A673 (cell line): ENCODE results near the gene ZDHHC1. TPM values are rescaled to one million over a fixed set of nuclear protein-coding genes. Genes with fewer than 3 reads are reported as not detected.
"Not testable (repeated sequence)": the region's sequence is repeated elsewhere in the genome, so short reads cannot be mapped to it uniquely, and the experiment has no call there.

Source experiments
- BruUV-seq: library from RNA; stranded (reverse); fragments of 400-500 nt; replicated peaks from 2 replicates; lab custom pipeline; 2021; lab: Mats Ljungman, UMichigan
- CTCF ChIA-PET: fragments of 300-600 bp; sonication (Branson Sonifier 250); formaldehyde crosslinking; loops from one replicate; lab custom pipeline; 2022; ENCODE audit warnings: antibody characterized with exemption; lab: Charles Lee
- POLR2A ChIA-PET: fragments of 300-600 bp; sonication (Branson Sonifier 250); formaldehyde crosslinking; loops from one replicate; lab custom pipeline; 2022; ENCODE audit warnings: antibody characterized with exemption; ENCODE audit not compliant: low non-redundant PET; lab: Charles Lee
- DNase-seq: peaks from one replicate; pipeline ENCODE4 v3.0.0-alpha.2; 2015; ENCODE audit warnings: low spot score
- H3K27ac ChIP-seq: fragments of 200-600 bp; sonication (generic); 2 replicates; pipeline ENCODE4 v1.5.1; 2016; ENCODE audit warnings: mixed run types, low read depth, mild to moderate bottlenecking, mixed read lengths, antibody characterized with exemption, low read length; ENCODE audit not compliant: poor library complexity, severe bottlenecking
- H3K27me3 ChIP-seq: fragments of 200-600 bp; sonication (generic); replicated peaks from 2 replicates; pipeline ENCODE4 v1.6.1; 2017; ENCODE audit warnings: mixed run types, low read depth, mild to moderate bottlenecking, mixed read lengths, antibody characterized with exemption, low read length; ENCODE audit not compliant: insufficient read depth, poor library complexity
- H3K36me3 ChIP-seq: fragments of 200-600 bp; sonication (generic); 2 replicates; pipeline ENCODE4 v1.6.1; 2016; ENCODE audit warnings: mixed run types, mild to moderate bottlenecking, mixed read lengths, antibody characterized with exemption, low read length; ENCODE audit not compliant: insufficient read depth, poor library complexity, severe bottlenecking
- H3K4me1 ChIP-seq: fragments of 200-600 bp; sonication (generic); 2 replicates; pipeline ENCODE4 v1.6.1; 2017; ENCODE audit warnings: mixed run types, mild to moderate bottlenecking, mixed read lengths, antibody characterized with exemption, low read length; ENCODE audit not compliant: insufficient read depth, poor library complexity, severe bottlenecking
- H3K4me3 ChIP-seq: fragments of 200-600 bp; sonication (generic); 2 replicates; pipeline ENCODE4 v1.5.1; 2016; ENCODE audit warnings: low read depth, mixed run types, mild to moderate bottlenecking, mixed read lengths, low read length; ENCODE audit not compliant: poor library complexity, severe bottlenecking
- H3K9me3 ChIP-seq: fragments of 200-600 bp; sonication (generic); 2 replicates; pipeline ENCODE4 v1.6.1; 2016; ENCODE audit warnings: mixed run types, low read depth, mild to moderate bottlenecking, mixed read lengths, antibody characterized with exemption, low read length; ENCODE audit not compliant: poor library complexity, severe bottlenecking
- CTCF ChIP-seq: fragments of 300-800, 200-600 bp; sonication (generic); conservative IDR thresholded peaks from 2 replicates; pipeline ENCODE4 v1.5.1; 2017; ENCODE audit warnings: low read depth, mild to moderate bottlenecking, antibody characterized with exemption, low read length, moderate library complexity, mixed read lengths
- EZH2 ChIP-seq: fragments of 200-600 bp; sonication (generic); IDR thresholded peaks from 2 replicates; pipeline ENCODE4 v1.6.1; 2017; ENCODE audit warnings: borderline replicate concordance, low read depth, mild to moderate bottlenecking, mixed read lengths, antibody characterized with exemption, low read length; ENCODE audit not compliant: poor library complexity, severe bottlenecking
- intact Hi-C: fragments of 100-400 bp; cut with micrococcal nuclease; formaldehyde crosslinking; loops from one replicate; pipeline ENCODE4 v1.10.0; 2022; ENCODE audit not compliant: unreplicated experiment
- total RNA-seq: library from RNA; stranded (reverse); gene quantifications from 2 replicates; pipeline ENCODE4 v1.2.3, GENCODE V29; 2021

ZDHHC1 gene
- total RNA-seq, 1 experiment from 2014 or later = 5.3 TPM

GRCh38 chr16:67364600-67365235 is 51.6 kb downstream of the ZDHHC1 start:
- H3K4me1 ChIP-seq = no peaks in the 10 kb centered on the region
- POLR2A ChIA-PET = no interaction called here
- H3K4me3 ChIP-seq = no peak overlapping the region
- H3K36me3 ChIP-seq = no peaks in the 10 kb centered on the region
- CTCF ChIA-PET = interaction anchor here (0.6 kb wide), 1 partner anchor 16 kb away, joined by 4 read pairs; no protein-coding TSS in a partner anchor
- intact Hi-C loops = no loop called here
- TF ChIP-seq CTCF (no peak), EZH2 (no peak)
- no peak for DNase-seq
- no TSS peak for BruUV-seq
- H3K27me3 ChIP-seq = peaks cover 50% of the 10 kb centered on the region
- H3K9me3 ChIP-seq = no peaks in the 10 kb centered on the region
- no peak overlapping the region for H3K27ac ChIP-seq

DNA sequence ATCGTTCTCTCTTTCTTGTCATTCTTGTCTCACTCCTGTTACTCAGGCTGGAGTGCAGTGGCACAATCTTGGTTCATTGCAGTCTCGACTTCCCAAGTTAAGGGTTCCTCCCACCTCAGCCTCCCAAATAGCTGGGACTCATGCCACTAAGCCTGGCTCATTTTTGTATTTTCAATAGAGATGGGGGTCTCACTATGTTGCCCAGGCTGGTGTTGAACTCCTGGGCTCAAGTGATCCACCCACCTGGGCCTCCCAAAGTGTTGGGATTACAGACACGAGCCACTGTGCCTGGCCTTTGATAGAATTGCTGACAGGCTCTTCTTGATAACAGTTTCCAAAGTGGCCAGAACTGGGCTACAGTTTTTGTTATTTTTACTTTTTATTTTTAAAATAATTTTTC is 55.2 kb downstream of the ZDHHC1 start:
- peaks cover 26% of the 10 kb centered on the region for H3K27me3 ChIP-seq
- H3K27ac ChIP-seq = no peak overlapping the region
- H3K9me3 ChIP-seq = no peaks in the 10 kb centered on the region
- CTCF ChIA-PET = no interaction called here
- DNase-seq = no peak
- POLR2A ChIA-PET = no interaction called here
- H3K36me3 ChIP-seq = no peaks in the 10 kb centered on the region
- TF ChIP-seq CTCF (no peak), EZH2 (no peak)
- intact Hi-C loops = no loop called here
- no peaks in the 10 kb centered on the region for H3K4me1 ChIP-seq
- BruUV-seq = no TSS peak
- H3K4me3 ChIP-seq = no peak overlapping the region

GRCh38 chr16:67359540-67360269 is 56.6 kb downstream of the ZDHHC1 start:
- H3K36me3 ChIP-seq, H3K9me3 ChIP-seq, BruUV-seq, POLR2A ChIA-PET, H3K4me3 ChIP-seq, H3K27ac ChIP-seq, H3K4me1 ChIP-seq, intact Hi-C loops, DNase-seq: not testable (repeated sequence)
- CTCF ChIA-PET = interaction anchor here (0.7 kb wide), 1 partner anchor 78 kb away, joined by 6 read pairs; no protein-coding TSS in a partner anchor
- peaks cover 13% of the 10 kb centered on the region for H3K27me3 ChIP-seq
